Activated CD8-positive, alpha-beta T cell treated with anti-CD3 and anti-CD28 coated beads for 36 hours (primary cell): ENCODE results near the gene IDH2. TPM values are rescaled to one million over a fixed set of nuclear protein-coding genes. Genes with fewer than 3 reads are reported as not detected.

Experiments used
- ATAC-seq: fragments of 200-7000 bp; cut with Tn5 transposase; one replicate; pipeline ENCODE4 v1.10.0; 2021; ENCODE audit warnings: mild to moderate bottlenecking, moderate library complexity
- CTCF ChIA-PET: fragments of 350-600 bp; sonication (Branson Sonifier 250); formaldehyde crosslinking; loops from one replicate; lab custom pipeline; 2021; ENCODE audit warnings: antibody characterized with exemption; lab: Charles Lee
- POLR2A ChIA-PET: fragments of 350-600 bp; sonication (Branson Sonifier 250); formaldehyde crosslinking; loops from one replicate; lab custom pipeline; 2021; ENCODE audit warnings: antibody characterized with exemption; lab: Charles Lee
- DNase-seq: peaks from one replicate; pipeline ENCODE4 v3.0.0-alpha.2; 2020
- H3K27ac Mint-ChIP-seq: one replicate; pipeline ENCODE4 v1.8.0; 2021; ENCODE audit warnings: mild to moderate bottlenecking, mixed read lengths
- H3K27me3 Mint-ChIP-seq: one replicate; pipeline ENCODE4 v1.8.0; 2021; ENCODE audit warnings: mixed read lengths
- H3K36me3 Mint-ChIP-seq: one replicate; pipeline ENCODE4 v1.8.0; 2021; ENCODE audit warnings: low read depth, mixed read lengths
- H3K4me1 Mint-ChIP-seq: one replicate; pipeline ENCODE4 v1.8.0; 2021; ENCODE audit warnings: low read depth, mixed read lengths
- H3K4me3 Mint-ChIP-seq: one replicate; pipeline ENCODE4 v1.8.0; 2021; ENCODE audit warnings: mild to moderate bottlenecking, moderate library complexity, mixed read lengths
- H3K9me3 Mint-ChIP-seq: one replicate; pipeline ENCODE4 v1.8.0; 2021; ENCODE audit warnings: mixed read lengths
- intact Hi-C: fragments of 100-400 bp; cut with micrococcal nuclease; formaldehyde crosslinking; loops from one replicate; pipeline ENCODE4 v1.10.0; 2022
- total RNA-seq, 2 experiments: library from RNA; stranded (reverse); gene quantifications; one replicate each; pipeline ENCODE4 v1.2.3, GENCODE V29; 2021
- TF ChIP-seq, protein P1 (sequence below): fragments of 200-600 bp; IDR thresholded peaks from one replicate; pipeline ENCODE4 v1.8.0; 2022; ENCODE audit warnings: antibody characterized with exemption, mild to moderate bottlenecking

Gene IDH2
- total RNA-seq, 2 experiments from 2014 or later, result 171 to 180 TPM

DNA sequence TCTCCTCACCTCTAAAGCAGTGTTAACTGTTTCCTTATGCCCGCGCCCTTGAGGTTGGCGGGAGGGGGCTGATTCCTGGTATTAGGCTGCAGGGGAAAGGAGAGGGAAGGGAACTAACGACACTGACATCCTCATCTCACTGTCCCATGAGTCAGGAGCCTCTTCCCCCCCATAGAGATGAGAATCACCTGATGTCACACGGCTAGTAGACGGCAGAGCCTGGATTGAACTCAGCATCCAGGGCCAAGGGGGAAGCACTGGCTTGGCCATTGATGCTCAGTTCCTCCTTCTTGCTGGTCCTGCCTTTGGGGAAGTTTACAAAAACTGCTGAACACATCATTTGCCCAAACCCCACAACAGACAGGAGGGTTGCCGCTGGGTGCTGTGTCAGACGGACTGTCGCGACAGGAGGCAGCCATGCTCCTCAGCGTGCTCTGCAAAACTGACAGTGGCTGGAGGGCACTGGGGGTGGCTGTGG is 38.5 kb downstream of the IDH2 start:
- Mint-ChIP-seq H3K27me3 (no peaks in the 10 kb centered on the region), H3K36me3 (peaks cover 5% of the 10 kb centered on the region), H3K4me3 (no peak overlapping the region), H3K4me1 (peaks cover 41% of the 10 kb centered on the region), H3K27ac (peak overlapping the region; percentile 52), H3K9me3 (no peaks in the 10 kb centered on the region)
- DNase-seq (no peak), ATAC-seq (no peak)
- TF ChIP-seq, protein P1, sequence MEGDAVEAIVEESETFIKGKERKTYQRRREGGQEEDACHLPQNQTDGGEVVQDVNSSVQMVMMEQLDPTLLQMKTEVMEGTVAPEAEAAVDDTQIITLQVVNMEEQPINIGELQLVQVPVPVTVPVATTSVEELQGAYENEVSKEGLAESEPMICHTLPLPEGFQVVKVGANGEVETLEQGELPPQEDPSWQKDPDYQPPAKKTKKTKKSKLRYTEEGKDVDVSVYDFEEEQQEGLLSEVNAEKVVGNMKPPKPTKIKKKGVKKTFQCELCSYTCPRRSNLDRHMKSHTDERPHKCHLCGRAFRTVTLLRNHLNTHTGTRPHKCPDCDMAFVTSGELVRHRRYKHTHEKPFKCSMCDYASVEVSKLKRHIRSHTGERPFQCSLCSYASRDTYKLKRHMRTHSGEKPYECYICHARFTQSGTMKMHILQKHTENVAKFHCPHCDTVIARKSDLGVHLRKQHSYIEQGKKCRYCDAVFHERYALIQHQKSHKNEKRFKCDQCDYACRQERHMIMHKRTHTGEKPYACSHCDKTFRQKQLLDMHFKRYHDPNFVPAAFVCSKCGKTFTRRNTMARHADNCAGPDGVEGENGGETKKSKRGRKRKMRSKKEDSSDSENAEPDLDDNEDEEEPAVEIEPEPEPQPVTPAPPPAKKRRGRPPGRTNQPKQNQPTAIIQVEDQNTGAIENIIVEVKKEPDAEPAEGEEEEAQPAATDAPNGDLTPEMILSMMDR, result no peak
- intact Hi-C loops, result loop anchor here (10.0 kb wide), 1 partner anchor 59 kb away; the partner anchor contains the start of gene ZNF710
- POLR2A ChIA-PET, result interaction anchor here (1.4 kb wide), 1 partner anchor 50 kb away, joined by 4 read pairs; no protein-coding TSS in a partner anchor
- CTCF ChIA-PET, result no interaction called here

DNA sequence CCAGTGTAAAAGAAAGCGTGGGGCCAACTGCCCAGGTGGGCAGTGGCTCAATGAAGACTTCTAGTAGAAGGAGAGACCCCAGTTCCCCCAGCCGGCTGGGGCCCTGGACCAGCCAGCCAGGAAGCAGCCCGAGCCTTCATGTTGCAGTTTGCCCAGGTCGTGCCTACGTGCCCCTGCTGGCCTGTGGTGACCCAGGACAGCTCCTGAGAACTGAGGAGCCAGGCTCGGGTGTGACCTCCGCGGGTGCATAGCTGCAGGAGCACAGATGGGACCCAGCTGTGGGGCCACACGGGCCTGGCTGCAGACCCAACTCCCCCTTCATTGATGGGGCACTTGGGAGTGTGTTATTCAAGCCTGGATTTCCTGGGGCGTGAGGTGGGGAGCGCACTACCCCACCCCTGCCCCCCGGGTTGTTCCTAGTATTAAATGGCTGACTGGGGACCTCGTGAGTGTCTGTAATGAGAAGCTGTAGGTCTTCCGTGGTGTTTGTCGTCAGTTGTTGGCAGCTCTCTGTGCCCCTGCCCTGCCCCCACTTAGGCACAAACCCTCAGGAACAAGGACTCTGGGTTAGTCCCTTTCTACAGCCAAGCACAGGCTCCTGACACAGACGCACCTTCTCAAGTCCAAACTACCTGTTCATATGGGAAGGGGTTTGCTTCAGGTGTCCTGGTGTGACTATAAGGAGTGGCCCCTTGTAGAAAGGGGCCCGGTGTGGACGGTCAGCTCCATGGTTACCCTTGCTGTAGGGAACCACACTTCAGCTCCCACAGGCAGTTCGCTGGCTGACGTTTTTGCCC is 39.1 kb downstream of the IDH2 start:
- Mint-ChIP-seq H3K27ac (peak overlapping the region; percentile 52), H3K4me1 (peaks cover 48% of the 10 kb centered on the region), H3K4me3 (no peak overlapping the region), H3K36me3 (peaks cover 7% of the 10 kb centered on the region), H3K27me3 (no peaks in the 10 kb centered on the region), H3K9me3 (no peaks in the 10 kb centered on the region)
- no peak for ATAC-seq
- ChIA-PET CTCF (no interaction called here), POLR2A (no interaction called here)
- TF ChIP-seq, protein P1, result no peak
- DNase-seq, result no peak
- intact Hi-C loops, result loop anchor here (10.0 kb wide), 1 partner anchor 58 kb away; the partner anchor contains the start of gene ZNF710

DNA sequence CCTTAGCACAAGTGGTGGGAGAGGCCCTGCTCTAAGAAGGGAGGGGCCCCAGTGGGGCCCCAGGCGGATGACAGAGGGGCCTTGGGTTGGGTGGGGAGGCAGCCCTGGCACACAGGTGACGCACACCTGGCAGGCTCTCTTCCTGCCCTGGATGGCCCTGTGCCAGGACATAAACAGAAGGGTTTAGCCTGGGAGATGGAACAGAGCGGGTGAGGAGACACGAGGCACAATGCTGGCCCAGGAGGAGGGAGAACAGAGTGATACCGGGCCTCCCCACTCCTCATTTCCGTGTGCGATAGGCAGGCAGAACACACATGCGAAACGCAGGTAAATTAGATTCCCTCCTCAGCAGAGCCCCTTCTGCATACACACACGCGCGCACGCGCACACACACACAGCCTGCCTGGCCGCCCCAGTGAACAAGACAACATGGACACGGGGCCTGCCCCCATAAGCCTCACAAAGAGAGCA is 39.8 kb downstream of the IDH2 start:
- ChIA-PET CTCF (no interaction called here), POLR2A (interaction anchor here (0.6 kb wide), 1 partner anchor 60 kb away, joined by 4 read pairs; no protein-coding TSS in a partner anchor)
- peaks cover 50% of the 10 kb centered on the region for H3K4me1 Mint-ChIP-seq
- intact Hi-C loops, result loop anchor here (10.0 kb wide), 1 partner anchor 58 kb away; the partner anchor contains the start of gene ZNF710
- H3K27ac Mint-ChIP-seq, result peak overlapping the region; percentile 69
- ATAC-seq, result no peak
- no peaks in the 10 kb centered on the region for H3K9me3 Mint-ChIP-seq
- H3K4me3 Mint-ChIP-seq, result no peak overlapping the region
- H3K27me3 Mint-ChIP-seq, result no peaks in the 10 kb centered on the region
- TF ChIP-seq, protein P1, result no peak
- DNase-seq, result peak; percentile 27
- H3K36me3 Mint-ChIP-seq, result peaks cover 6% of the 10 kb centered on the region

DNA sequence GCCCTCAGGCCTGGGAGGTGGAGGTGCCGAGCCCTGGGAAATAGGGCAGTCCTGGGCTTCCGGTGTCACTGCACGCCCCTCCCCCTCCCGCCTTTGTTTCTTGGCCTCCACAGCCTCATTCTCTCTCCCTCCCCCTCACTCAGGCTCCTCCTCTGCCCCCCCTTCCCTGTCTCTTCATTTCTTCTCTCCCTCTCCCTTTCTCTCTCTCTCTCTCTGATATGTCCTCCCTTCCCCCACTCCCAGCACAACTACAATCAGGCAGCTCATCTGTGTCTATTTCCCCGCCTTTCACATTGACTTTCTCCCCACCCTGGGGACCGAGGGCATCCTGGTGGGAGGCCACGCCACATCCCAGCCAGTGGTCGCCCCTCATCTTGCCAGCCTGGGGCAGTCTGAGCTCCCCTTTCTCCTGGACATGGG is 40.2 kb downstream of the IDH2 start:
- H3K27me3 Mint-ChIP-seq, result no peaks in the 10 kb centered on the region
- ChIA-PET POLR2A (interaction anchor here (0.6 to 1.1 kb wide), 2 partner anchors 32 to 60 kb away, joined by 3 to 4 read pairs; no protein-coding TSS in a partner anchor), CTCF (interaction anchor here (1.6 kb wide), 1 partner anchor 9 kb away, joined by 7 read pairs; no protein-coding TSS in a partner anchor)
- H3K27ac Mint-ChIP-seq, result peak overlapping the region; percentile 69
- H3K4me3 Mint-ChIP-seq, result no peak overlapping the region
- TF ChIP-seq, protein P1, result no peak
- H3K9me3 Mint-ChIP-seq, result no peaks in the 10 kb centered on the region
- intact Hi-C loops, result loop anchor here (10.0 kb wide), 1 partner anchor 57 kb away; the partner anchor contains the start of gene ZNF710
- H3K36me3 Mint-ChIP-seq, result peaks cover 6% of the 10 kb centered on the region
- DNase-seq (peak; percentile 61), ATAC-seq (peak; percentile 7)
- peaks cover 50% of the 10 kb centered on the region for H3K4me1 Mint-ChIP-seq
